Neural progenitor cell (in vitro differentiated cells): ENCODE results near the gene SZRD1.

ENCODE experiments used
- CTCF ChIP-seq: fragments of 200-600 bp; sonication (generic); IDR thresholded peaks from 2 replicates; pipeline ENCODE4 v1.5.1; 2017; ENCODE audit warnings: antibody characterized with exemption, mild to moderate bottlenecking
- EZH2phosphoT487 ChIP-seq: fragments of 200-600 bp; sonication (generic); IDR thresholded peaks from 2 replicates; pipeline ENCODE4 v1.6.1; 2017; ENCODE audit warnings: antibody characterized with exemption

GRCh38 chr1:16371725-16372124, 4.7 kb downstream of the SZRD1 start:
- no peak for TF ChIP-seq EZH2phosphoT487
- TF ChIP-seq CTCF, result no peak
